Fibroblast of skin of right biceps (primary cell): ENCODE measurements around the gene PRSS48.
"Not testable (repeated sequence)": the region's sequence is repeated elsewhere in the genome, so short reads cannot be mapped to it uniquely, and the experiment has no call there.

Experiments used
- DNase-seq: peaks from one replicate; pipeline ENCODE4 v3.0.0-alpha.2; 2013

PRSS48 gene

GRCh38 chr4:151263455-151263854, 13.5 kb upstream of the PRSS48 start:
- DNase-seq, result no peak

GRCh38 chr4:151266497-151266896, 10.5 kb upstream of the PRSS48 start:
- DNase-seq, result peak; percentile 24

- no peak for DNase-seq
These were observed 9.9 kb upstream of the PRSS48 start for GRCh38 chr4:151267104-151267503.

GRCh38 chr4:151267822-151268535, 9.0 kb upstream of the PRSS48 start:
- peak; percentile 2 for DNase-seq

GRCh38 chr4:151268905-151269304, 8.1 kb upstream of the PRSS48 start:
- DNase-seq, result not testable (repeated sequence)

GRCh38 chr4:151284534-151285245, 7.7 kb downstream of the PRSS48 start:
- DNase-seq, result no peak

GRCh38 chr4:151287409-151287808, 10.4 kb downstream of the PRSS48 start:
- peak; percentile 34 for DNase-seq

- DNase-seq, result peak; percentile 63
These were observed 14.5 kb downstream of the PRSS48 start for GRCh38 chr4:151291485-151291884.

GRCh38 chr4:151292038-151292437, 15.1 kb downstream of the PRSS48 start:
- no peak for DNase-seq

- no peak for DNase-seq
These were observed 18.0 kb downstream of the PRSS48 start for GRCh38 chr4:151294833-151295496.

- DNase-seq, result no peak
These were observed 19.3 kb downstream of the PRSS48 start for GRCh38 chr4:151296227-151296626.

- DNase-seq, result no peak
These were observed 20.2 kb downstream of the PRSS48 start for GRCh38 chr4:151297170-151297569.

GRCh38 chr4:151302432-151302831, 25.5 kb downstream of the PRSS48 start:
- peak; percentile 57 for DNase-seq

- no peak for DNase-seq
These were observed 27.3 kb downstream of the PRSS48 start for GRCh38 chr4:151304226-151304625.

GRCh38 chr4:151304755-151305154, 27.8 kb downstream of the PRSS48 start:
- DNase-seq, result no peak

- no peak for DNase-seq
These were observed 33.3 kb downstream of the PRSS48 start for GRCh38 chr4:151310124-151310728.

GRCh38 chr4:151313306-151314009, 36.5 kb downstream of the PRSS48 start:
- no peak for DNase-seq

GRCh38 chr4:151314010-151314355, 37.0 kb downstream of the PRSS48 start:
- no peak for DNase-seq

- no peak for DNase-seq
These were observed 37.5 kb downstream of the PRSS48 start for GRCh38 chr4:151314479-151314878.

- DNase-seq, result peak; percentile 45
These were observed 38.4 kb downstream of the PRSS48 start for GRCh38 chr4:151315212-151315886.

- DNase-seq, result no peak
These were observed 39.7 kb downstream of the PRSS48 start for GRCh38 chr4:151316645-151317044.

GRCh38 chr4:151318307-151319006, 41.5 kb downstream of the PRSS48 start:
- DNase-seq, result no peak
